GM12891 (cell line): Measurements from ENCODE around the gene TSHB. TPM values are rescaled to one million over a fixed set of nuclear protein-coding genes. Genes with fewer than 3 reads are reported as not detected.
"Not testable (repeated sequence)": the region's sequence is repeated elsewhere in the genome, so short reads cannot be mapped to it uniquely, and the experiment has no call there.

Experiments used
- DNase-seq: peaks from one replicate; pipeline ENCODE4 v3.0.0; 2011; ENCODE audit warnings: low spot score; ENCODE audit not compliant: insufficient read length
- FAIRE-seq: peaks from 2 replicates; lab custom pipeline; 2011; peaks lifted over from hg19 to GRCh38; lab: Jason Lieb, UNC
- PAX5 ChIP-seq: IDR thresholded peaks from 2 replicates; pipeline ENCODE4 v1.6.1; 2011; ENCODE audit warnings: low read length, moderate library complexity, mild to moderate bottlenecking; ENCODE audit not compliant: insufficient read depth, severe bottlenecking
- POLR2A ChIP-seq: IDR thresholded peaks from 2 replicates; pipeline ENCODE4 v1.6.1; 2011; ENCODE audit warnings: low read depth, low read length, control low read depth
- POLR2AphosphoS5 ChIP-seq: IDR thresholded peaks from 2 replicates; pipeline ENCODE4 v1.6.1; 2011; ENCODE audit warnings: low read depth, low read length, control low read depth
- POU2F2 ChIP-seq: IDR thresholded peaks from 2 replicates; pipeline ENCODE4 v1.6.1; 2011; ENCODE audit warnings: low read depth, mild to moderate bottlenecking, control low read depth, low read length, moderate library complexity
- SPI1 ChIP-seq: IDR thresholded peaks from 2 replicates; pipeline ENCODE4 v1.6.1; 2011; ENCODE audit warnings: low read depth, low read length, control low read depth
- TAF1 ChIP-seq: IDR thresholded peaks from 2 replicates; pipeline ENCODE4 v1.6.1; 2011; ENCODE audit warnings: low read depth, low read length, control low read depth
- polyA plus RNA-seq: library from polyadenylated mRNA; unstranded; fragments of >200 nt; gene quantifications from one replicate; pipeline ENCODE4 v1.2.1, GENCODE V29; 2012; ENCODE audit warnings: low read depth, missing spikeins, inconsistent platforms; ENCODE audit not compliant: missing spikeins

Gene TSHB
- polyA plus RNA-seq, result not detected

DNA sequence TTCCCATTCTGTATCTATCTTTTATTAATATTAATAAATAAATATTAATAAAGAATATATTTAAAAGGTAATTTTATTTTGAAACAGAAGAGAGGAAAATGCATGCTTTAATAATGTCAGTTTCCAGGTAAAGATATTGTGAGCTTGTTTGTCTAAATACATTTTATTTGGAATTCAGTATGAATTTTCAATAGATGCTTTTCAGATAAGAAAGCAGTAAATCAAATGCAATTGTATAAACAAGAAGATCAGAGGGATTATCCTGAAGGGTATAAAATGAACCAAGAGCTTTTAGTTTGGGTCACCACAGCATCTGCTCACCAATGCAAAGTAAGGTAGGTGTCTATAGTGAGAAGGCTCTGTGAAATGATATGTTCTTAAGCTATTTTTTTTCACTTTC lies at the start of gene TSHB:
Gene TSHB, plus strand, starts transcription at position 301 of the 400 bp plus-strand sequence. CDS start 3,537 bp downstream, outside the sequence.
- FAIRE-seq (no peak), DNase-seq (no peak)
- no peak for TF ChIP-seq POU2F2
- no peak for TF ChIP-seq TAF1
- TF ChIP-seq SPI1, result no peak
- no peak for TF ChIP-seq PAX5
- TF ChIP-seq POLR2AphosphoS5, result no peak
- TF ChIP-seq POLR2A, result no peak

DNA sequence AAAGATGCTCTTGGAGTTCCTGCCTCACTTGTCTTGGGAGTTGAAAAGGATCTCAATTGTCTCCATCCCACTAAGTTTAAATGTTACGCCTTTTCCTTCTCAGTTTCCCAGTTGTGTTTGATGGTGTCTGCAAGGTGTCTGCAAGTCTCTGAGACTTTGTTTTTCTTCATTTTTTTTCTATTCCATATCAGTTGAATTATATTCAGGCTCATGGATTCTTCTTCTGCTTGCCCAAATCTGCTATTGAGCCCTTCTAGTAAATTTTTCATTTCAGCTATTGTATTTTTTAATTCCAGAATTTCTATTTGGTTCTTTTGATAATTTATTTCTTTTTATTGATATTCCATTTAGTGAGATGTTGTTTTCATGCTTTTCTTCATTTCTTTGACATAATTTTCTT lies 47.4 kb upstream of the TSHB start:
- TF ChIP-seq PAX5 (no peak), TAF1 (no peak), POLR2A (no peak), SPI1 (no peak), POU2F2 (no peak), POLR2AphosphoS5 (no peak)
- FAIRE-seq, result no peak
- DNase-seq, result no peak

DNA sequence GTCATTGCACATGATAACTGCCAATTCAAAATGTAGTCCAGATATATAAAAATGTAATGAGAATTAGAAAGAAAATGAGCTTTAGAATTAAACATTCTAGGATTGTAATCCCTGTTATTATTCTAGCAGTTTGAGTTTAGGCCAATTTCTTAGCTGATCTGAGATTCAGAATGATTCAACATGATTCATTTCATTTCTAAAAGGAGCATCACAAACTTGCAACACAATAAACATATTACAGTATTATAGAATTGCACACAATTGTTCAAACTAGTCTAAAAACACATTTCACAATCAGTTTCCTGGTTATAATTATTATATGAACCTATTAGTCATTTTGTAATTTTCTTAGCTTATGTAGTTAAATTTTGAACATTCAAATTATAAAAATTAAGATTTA lies 43.3 kb upstream of the TSHB start:
- TF ChIP-seq SPI1 (no peak), TAF1 (no peak), POLR2AphosphoS5 (no peak), POU2F2 (no peak), PAX5 (no peak)
- no peak for DNase-seq
- FAIRE-seq, result no peak

DNA sequence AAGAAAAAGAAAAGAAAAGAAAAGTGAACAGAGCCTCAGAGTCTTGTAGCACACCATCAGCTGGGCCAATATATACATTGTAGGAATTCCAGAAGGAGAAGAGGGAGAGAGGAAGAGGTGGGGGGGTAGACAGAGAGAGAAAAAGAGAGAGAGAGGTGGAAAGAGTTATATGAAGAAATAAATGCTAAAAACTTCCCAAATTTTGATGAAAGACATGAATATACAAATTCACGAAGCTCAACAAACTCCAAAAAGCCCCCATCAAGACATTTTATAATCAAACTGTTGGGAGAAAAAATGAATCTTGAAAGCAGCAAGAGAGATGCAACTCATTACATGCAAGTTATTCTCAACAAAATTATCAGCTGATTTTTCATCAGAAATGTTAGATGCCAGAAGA lies 41.5 kb upstream of the TSHB start:
- TF ChIP-seq POLR2A, result no peak
- no peak for TF ChIP-seq SPI1
- TF ChIP-seq PAX5, result no peak
- TF ChIP-seq POU2F2, result no peak
- TF ChIP-seq TAF1, result no peak
- TF ChIP-seq POLR2AphosphoS5, result no peak
- DNase-seq (no peak), FAIRE-seq (no peak)

DNA sequence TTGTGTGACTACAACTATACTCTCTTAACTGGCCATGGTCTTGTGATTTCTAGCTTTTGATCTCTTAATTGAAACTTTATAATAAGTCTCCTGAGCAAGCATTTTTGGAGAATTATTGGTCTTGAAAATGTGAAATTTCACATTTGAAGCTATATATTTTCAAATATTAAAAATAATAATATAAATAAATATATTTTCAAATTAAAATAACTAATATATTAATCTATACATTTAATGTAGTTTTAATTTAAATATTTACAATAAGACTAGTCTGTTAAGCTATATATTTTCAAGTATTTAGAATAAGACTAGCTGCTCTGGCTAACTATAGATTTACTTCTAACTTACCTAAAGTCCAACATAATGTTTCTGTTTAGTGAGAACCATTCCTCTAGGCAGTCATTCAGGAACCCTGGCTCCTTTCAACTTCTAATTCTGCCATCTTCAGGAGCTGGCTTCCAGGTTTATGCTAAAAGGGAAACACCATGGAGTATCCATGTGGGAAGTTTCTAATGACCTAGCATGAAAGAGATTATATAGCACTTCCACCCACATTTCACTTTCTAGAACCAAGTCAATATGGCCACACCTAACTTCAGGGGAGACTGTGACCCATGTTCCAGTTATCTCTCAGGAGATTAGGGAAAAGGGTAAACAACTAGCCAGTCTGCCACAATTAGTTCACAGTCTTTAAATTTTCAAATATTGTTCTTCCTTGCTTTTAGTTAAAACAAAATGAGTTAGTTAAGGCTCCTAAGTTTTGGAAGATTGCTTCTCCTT lies 31.9 kb upstream of the TSHB start:
- no peak for DNase-seq
- TF ChIP-seq PAX5 (no peak), POLR2A (no peak), POU2F2 (no peak), POLR2AphosphoS5 (no peak), SPI1 (no peak), TAF1 (no peak)
- FAIRE-seq, result no peak

DNA sequence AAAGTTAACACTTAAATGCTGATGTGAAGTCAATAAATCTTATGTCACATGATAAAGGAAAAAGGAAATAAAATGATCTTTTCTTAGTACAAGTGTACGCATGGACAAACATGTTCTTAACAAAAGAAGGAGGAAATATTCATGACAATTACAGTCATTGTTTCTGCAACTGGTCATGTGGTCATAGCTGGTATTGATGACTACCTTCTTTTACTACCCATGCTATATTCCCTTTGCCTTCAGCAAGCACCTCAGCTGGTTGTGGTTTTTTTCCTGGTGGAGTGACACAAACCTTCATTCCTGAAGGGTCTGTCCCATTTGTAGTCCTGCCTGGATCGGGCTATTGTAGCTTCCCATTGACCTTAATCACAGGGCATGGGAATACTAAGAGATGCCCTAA lies 23.4 kb upstream of the TSHB start:
- TF ChIP-seq POLR2AphosphoS5 (no peak), PAX5 (no peak), TAF1 (no peak), POU2F2 (no peak), SPI1 (no peak)
- FAIRE-seq (no peak), DNase-seq (no peak)

DNA sequence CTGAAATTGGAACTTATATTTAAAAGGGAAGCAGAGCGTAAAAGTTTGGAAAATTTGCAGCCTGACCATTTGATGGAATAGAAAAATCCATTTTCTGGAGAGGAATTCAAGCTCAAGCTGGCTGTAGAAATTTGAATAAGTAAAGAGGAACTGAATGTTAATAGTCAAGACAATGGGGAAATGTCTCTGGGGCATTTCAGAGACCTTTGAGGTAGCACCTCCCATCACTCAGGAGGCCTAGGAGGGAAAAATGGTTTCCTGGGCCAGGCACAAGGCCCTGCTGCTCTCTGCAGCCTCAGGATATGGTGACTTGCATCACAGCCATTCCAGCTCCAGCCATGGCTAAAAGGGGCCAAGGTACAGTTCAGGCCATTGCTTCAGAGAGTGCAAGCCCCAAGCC lies 17.6 kb upstream of the TSHB start:
- no peak for TF ChIP-seq TAF1
- no peak for TF ChIP-seq POLR2AphosphoS5
- no peak for TF ChIP-seq SPI1
- TF ChIP-seq POU2F2, result no peak
- TF ChIP-seq POLR2A, result no peak
- no peak for TF ChIP-seq PAX5
- FAIRE-seq (no peak), DNase-seq (no peak)

DNA sequence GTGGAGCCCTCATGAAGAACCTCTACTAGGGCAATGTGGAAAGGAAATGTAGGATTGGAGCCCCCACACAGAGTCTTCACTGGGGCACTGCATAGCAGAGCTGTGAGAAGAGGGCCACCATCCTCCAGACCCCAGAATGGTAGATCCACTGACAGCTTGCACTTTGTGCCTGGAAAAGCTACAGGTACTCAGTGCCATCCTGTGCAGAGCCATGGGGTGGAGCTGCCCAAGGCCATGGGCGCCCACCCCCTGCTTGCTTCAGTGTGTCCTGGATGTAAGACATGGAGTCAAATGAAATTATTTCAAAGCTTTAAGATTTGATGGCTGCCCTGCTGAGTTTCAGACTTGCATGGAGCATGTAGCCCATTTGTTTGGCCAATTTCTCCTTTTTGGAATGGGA lies 17.2 kb upstream of the TSHB start:
- FAIRE-seq (no peak), DNase-seq (no peak)
- no peak for TF ChIP-seq POU2F2
- TF ChIP-seq TAF1, result no peak
- no peak for TF ChIP-seq POLR2AphosphoS5
- no peak for TF ChIP-seq PAX5
- TF ChIP-seq POLR2A, result no peak
- no peak for TF ChIP-seq SPI1

DNA sequence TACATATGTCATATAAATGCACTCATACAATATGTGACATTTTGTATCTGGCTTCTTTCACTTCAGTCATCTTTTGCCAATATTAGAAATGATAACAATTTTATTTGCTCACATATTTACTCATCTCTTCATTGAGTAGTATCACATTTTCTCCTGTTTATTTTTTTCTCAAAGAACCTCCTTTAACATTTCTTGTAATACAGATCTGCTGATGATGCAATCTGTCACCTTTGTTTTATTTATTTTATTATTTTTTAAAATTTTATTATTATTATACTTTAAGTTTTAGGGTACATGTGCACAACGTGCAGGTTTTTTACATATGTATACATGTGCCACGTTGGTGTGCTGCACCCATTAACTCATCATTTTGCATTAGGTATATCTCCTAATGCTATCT lies 15.8 kb upstream of the TSHB start:
- DNase-seq, result no peak
- TF ChIP-seq POLR2AphosphoS5 (no peak), TAF1 (no peak), SPI1 (no peak), POU2F2 (no peak), POLR2A (no peak), PAX5 (no peak)
- no peak for FAIRE-seq

DNA sequence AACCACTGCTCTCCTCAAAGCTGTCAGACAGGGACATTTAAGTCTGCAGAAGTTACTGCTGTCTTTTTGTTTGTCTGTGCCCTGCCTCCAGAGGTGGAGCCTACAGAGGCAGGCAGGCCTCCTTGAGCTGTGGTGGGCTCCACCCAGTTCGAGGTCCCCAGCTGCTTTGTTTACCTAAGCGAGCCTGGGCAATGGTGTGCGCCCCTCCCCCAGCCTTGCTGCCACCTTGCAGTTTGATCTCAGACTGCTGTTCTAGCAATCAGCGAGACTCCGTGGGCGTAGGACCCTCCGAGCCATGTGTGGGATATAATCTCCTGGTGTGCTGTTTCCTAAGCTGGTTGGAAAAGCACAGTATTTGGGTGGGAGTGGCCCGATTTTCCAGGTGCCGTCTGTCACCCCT lies 10.1 kb upstream of the TSHB start:
- FAIRE-seq, DNase-seq: not testable (repeated sequence)

DNA sequence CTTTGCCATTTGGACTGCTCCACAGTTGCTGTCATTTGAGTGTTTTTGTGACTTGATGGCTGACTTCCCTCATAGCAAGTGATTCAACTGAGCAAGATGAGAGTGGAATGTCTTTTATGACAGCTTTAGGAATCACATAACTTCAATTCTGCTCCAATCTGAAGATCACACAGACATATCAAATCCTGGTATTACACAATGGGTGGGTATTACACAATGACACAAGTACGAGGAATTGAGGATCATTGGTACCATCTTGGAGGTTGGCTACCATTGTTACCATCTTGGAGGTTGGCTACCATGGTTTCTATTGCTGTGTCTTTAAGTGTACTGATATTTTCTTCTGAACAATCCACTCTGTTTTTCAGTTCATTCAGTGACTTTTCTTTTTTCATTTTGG lies 8.5 kb upstream of the TSHB start:
- FAIRE-seq (no peak), DNase-seq (no peak)
- no peak for TF ChIP-seq SPI1
- no peak for TF ChIP-seq PAX5
- TF ChIP-seq POU2F2, result no peak
- TF ChIP-seq POLR2A, result no peak
- no peak for TF ChIP-seq TAF1
- TF ChIP-seq POLR2AphosphoS5, result no peak
